ENCODE data around the gene DUSP10.
A peak's percentile ranks its signal among the peaks of the same experiment; 100 is the strongest.

The DUSP10 gene

DNA sequence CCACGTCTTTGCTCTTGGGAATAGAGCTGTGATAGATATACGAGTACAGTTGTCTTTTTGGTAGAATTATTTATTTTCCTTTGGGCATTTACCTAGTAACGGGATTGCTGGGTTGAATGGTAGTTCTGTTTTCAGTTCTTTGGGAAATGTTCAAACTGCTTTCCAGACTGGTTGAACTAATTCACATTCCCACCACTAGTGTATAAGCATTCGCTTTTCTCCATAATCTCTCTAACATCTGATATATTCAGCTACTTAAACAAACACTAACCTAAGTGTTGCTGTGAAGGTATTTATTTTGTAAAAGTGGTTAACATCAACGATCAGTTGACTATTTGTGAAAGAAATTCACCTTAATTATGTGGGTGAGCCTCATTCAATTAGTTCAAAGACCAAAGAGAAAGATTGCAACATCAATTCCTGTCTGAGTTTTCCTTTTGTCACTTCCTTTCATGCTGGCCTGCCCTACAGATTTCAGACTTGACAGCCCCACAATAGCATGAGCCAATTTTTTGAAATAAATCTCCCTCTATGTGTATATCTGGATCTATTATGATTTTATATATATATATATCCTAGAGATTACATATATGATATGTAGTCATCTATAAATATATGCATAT, 26.7 kb upstream of the DUSP10 start:
- H3K4me3 ChIP-seq (ENCODE audit: control insufficient read depth in 1 of 7, extremely low read depth in 1 of 7, insufficient read depth in 4 of 7, low read depth in 2 of 7, low read length in 6 of 7) = no peak overlapping the region
- H3K27me3 ChIP-seq (replicated peaks in 2 of 5; ENCODE audit: control insufficient read depth in 4 of 5, insufficient read depth in 5 of 5, low read length in 4 of 5) = no peaks in the 10 kb centered on the region
- ChIA-PET CTCF (interaction anchor here (1.7 to 3.7 kb wide), 2 partner anchors 10 to 44 kb away, joined by 3 to 14 read pairs; no protein-coding TSS in a partner anchor), POLR2A (no interaction called here)
- H3K4me1 ChIP-seq (ENCODE audit: control extremely low read depth in 1 of 4, control insufficient read depth in 4 of 4, insufficient read depth in 4 of 4, low read length in 3 of 4) = peaks cover 4 to 20% (median 14%) of the 10 kb centered on the region in 4 experiments
- WGBS (ENCODE audit: insufficient coverage) = 90% methylated on average over 2 of the region's 5 CpGs
- H3K36me3 ChIP-seq (ENCODE audit: control insufficient read depth in 4 of 4, insufficient read depth in 4 of 4, low read length in 3 of 4) = no peaks in the 10 kb centered on the region
- no peak overlapping the region for H3K27ac ChIP-seq (ENCODE audit: insufficient read depth in 1 of 2, low read depth in 1 of 2, low read length in 2 of 2, poor library complexity in 1 of 2, severe bottlenecking in 2 of 2)
- peak; percentile 31 to 73 (median 59) for DNase-seq
- H3K9me3 ChIP-seq (ENCODE audit: control extremely low read depth in 1 of 5, control insufficient read depth in 4 of 5, insufficient read depth in 2 of 5, low read depth in 1 of 5, low read length in 4 of 5) = no peaks in the 10 kb centered on the region

DNA sequence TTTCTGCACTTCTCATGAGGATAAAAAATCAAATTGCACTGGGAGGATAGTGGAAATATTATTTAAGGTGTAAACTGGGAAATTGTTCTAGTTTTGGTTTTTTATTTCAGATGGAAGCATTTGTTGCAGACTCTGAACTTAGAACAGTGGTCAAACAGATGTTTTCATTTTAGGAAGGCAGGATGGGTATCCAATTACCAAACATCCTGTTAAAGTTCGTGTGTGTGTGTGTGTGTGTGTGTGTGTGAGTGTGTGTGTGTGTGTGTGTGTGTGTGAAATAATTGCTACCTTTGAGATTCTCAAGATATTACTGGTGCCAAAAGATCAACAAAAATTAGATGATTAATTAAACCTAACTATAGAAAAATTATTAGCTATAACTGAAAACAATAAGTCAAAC, 24.3 kb upstream of the DUSP10 start:
- CTCF ChIA-PET = interaction anchor here (1.0 kb wide), 2 partner anchors 9 to 29 kb away, joined by 3 read pairs; no protein-coding TSS in a partner anchor
- Histone ChIP-seq H3K27ac (ENCODE audit: insufficient read depth in 1 of 2, low read depth in 1 of 2, low read length in 2 of 2, poor library complexity in 1 of 2, severe bottlenecking in 2 of 2) (no peak overlapping the region), H3K9me3 (ENCODE audit: control extremely low read depth in 1 of 5, control insufficient read depth in 4 of 5, insufficient read depth in 2 of 5, low read depth in 1 of 5, low read length in 4 of 5) (no peaks in the 10 kb centered on the region), H3K36me3 (ENCODE audit: control insufficient read depth in 4 of 4, insufficient read depth in 4 of 4, low read length in 3 of 4) (no peaks in the 10 kb centered on the region), H3K4me1 (ENCODE audit: control extremely low read depth in 1 of 4, control insufficient read depth in 4 of 4, insufficient read depth in 4 of 4, low read length in 3 of 4) (peaks cover 7 to 20% (median 16%) of the 10 kb centered on the region in 4 experiments), H3K4me3 (ENCODE audit: control insufficient read depth in 1 of 7, extremely low read depth in 1 of 7, insufficient read depth in 4 of 7, low read depth in 2 of 7, low read length in 6 of 7) (no peak overlapping the region), H3K27me3 (replicated peaks in 2 of 5; ENCODE audit: control insufficient read depth in 4 of 5, insufficient read depth in 5 of 5, low read length in 4 of 5) (no peaks in the 10 kb centered on the region)
- WGBS (ENCODE audit: insufficient coverage) = no CpG with 5 or more reads among the region's 1 CpG
- peak in 2 of 3 donors; percentile 29 to 43 for DNase-seq
- POLR2A ChIA-PET = no interaction called here

DNA sequence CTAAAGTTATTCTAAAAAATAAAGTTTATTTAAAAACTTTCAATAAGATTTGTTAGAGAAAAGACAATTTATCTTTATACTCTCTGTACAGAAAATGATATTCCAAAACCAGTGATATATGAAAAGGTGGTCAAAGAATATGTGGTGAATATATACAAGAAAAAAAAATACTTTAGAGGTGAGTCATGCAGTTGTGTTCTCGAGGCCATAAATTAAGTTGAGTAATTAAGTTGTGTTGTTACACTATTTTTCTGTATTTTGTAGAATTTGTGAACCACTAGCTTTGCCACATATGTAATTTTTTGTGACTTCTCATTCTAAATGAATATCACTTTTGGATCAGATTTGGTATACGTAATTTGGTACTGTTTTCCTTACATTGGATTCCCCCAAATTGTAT, 23.6 kb upstream of the DUSP10 start:
- no CpG with 5 or more reads among the region's 2 CpGs for WGBS (ENCODE audit: insufficient coverage)
- Histone ChIP-seq H3K4me3 (ENCODE audit: control insufficient read depth in 1 of 7, extremely low read depth in 1 of 7, insufficient read depth in 4 of 7, low read depth in 2 of 7, low read length in 6 of 7) (no peak overlapping the region), H3K27ac (ENCODE audit: insufficient read depth in 1 of 2, low read depth in 1 of 2, low read length in 2 of 2, poor library complexity in 1 of 2, severe bottlenecking in 2 of 2) (no peak overlapping the region), H3K36me3 (ENCODE audit: control insufficient read depth in 4 of 4, insufficient read depth in 4 of 4, low read length in 3 of 4) (no peaks in the 10 kb centered on the region), H3K27me3 (replicated peaks in 2 of 5; ENCODE audit: control insufficient read depth in 4 of 5, insufficient read depth in 5 of 5, low read length in 4 of 5) (no peaks in the 10 kb centered on the region), H3K4me1 (ENCODE audit: control extremely low read depth in 1 of 4, control insufficient read depth in 4 of 4, insufficient read depth in 4 of 4, low read length in 3 of 4) (peaks cover 13 to 26% (median 18%) of the 10 kb centered on the region in 4 experiments), H3K9me3 (ENCODE audit: control extremely low read depth in 1 of 5, control insufficient read depth in 4 of 5, insufficient read depth in 2 of 5, low read depth in 1 of 5, low read length in 4 of 5) (no peaks in the 10 kb centered on the region)
- CTCF ChIA-PET = interaction anchor here (1.0 kb wide), 1 partner anchor 8 kb away, joined by 3 read pairs; no protein-coding TSS in a partner anchor
- peak in 2 of 3 donors; percentile 35 to 59 for DNase-seq
- POLR2A ChIA-PET = no interaction called here

DNA sequence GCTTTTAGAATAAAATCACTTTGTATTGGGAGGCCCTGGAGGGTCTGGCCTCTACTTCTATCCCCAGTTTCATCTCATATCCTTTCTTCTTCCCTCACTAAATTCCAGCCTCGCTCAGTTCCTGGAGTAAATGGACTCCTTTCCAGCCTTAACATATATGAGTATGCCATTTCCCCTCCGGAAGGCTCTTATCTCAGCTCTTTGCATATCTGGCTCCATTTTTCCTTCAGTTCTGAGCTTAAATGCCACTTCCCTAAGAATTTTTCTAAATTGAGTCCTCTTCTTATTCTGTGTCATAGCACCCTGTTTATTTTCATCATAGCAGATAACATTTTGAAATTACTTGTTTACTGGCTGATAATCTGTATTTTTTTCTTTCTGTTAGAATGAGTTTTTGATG, 20.2 kb upstream of the DUSP10 start:
- H3K36me3 ChIP-seq (ENCODE audit: control insufficient read depth in 4 of 4, insufficient read depth in 4 of 4, low read length in 3 of 4) = no peaks in the 10 kb centered on the region
- H3K9me3 ChIP-seq (ENCODE audit: control extremely low read depth in 1 of 5, control insufficient read depth in 4 of 5, insufficient read depth in 2 of 5, low read depth in 1 of 5, low read length in 4 of 5) = no peaks in the 10 kb centered on the region
- POLR2A ChIA-PET = no interaction called here
- CTCF ChIA-PET = interaction anchor here (1.5 to 1.6 kb wide), 2 partner anchors 55 to 115 kb away, joined by 3 to 4 read pairs; no protein-coding TSS in a partner anchor
- peaks cover 15 to 35% (median 24%) of the 10 kb centered on the region in 4 experiments for H3K4me1 ChIP-seq (ENCODE audit: control extremely low read depth in 1 of 4, control insufficient read depth in 4 of 4, insufficient read depth in 4 of 4, low read length in 3 of 4)
- no peak overlapping the region for H3K4me3 ChIP-seq (ENCODE audit: control insufficient read depth in 1 of 7, extremely low read depth in 1 of 7, insufficient read depth in 4 of 7, low read depth in 2 of 7, low read length in 6 of 7)
- no peak overlapping the region for H3K27ac ChIP-seq (ENCODE audit: insufficient read depth in 1 of 2, low read depth in 1 of 2, low read length in 2 of 2, poor library complexity in 1 of 2, severe bottlenecking in 2 of 2)
- no peaks in the 10 kb centered on the region for H3K27me3 ChIP-seq (replicated peaks in 2 of 5; ENCODE audit: control insufficient read depth in 4 of 5, insufficient read depth in 5 of 5, low read length in 4 of 5)
- 100% methylated on average over 2 of the region's 2 CpGs for WGBS (ENCODE audit: insufficient coverage)
- no peak for DNase-seq

DNA sequence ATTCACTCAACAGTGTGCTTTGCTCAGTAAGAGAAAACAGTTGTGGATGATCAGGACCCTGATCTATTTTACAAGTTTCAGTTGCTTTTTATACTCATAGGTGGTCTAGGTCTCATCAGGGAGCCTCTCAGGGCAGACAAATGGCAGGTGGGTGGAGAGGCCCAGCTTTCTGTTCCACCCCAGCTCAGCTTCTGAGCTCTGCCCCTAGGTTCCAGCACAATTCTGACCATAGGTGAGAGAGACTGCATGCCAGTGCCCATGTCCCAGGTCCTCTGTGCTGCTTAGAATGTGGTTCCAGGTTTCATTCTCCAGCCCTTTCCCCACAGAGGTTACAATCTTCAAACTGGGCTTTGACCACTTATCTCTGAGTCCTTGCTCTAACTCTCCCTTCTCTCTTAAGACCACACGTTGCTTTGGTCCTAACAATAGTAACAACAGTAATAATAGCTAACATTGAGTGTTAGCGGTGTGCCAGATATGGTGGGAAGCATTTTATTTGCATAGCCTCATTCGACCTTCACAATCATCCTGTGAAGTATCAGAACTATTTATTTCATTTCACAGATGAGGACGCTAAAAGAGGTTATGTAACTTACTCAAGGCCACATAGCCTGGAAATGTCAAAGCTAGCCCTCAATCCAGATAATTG, 19.6 kb upstream of the DUSP10 start:
- H3K4me1 ChIP-seq (ENCODE audit: control extremely low read depth in 1 of 4, control insufficient read depth in 4 of 4, insufficient read depth in 4 of 4, low read length in 3 of 4) = peaks cover 15 to 35% (median 23%) of the 10 kb centered on the region in 4 experiments
- H3K36me3 ChIP-seq (ENCODE audit: control insufficient read depth in 4 of 4, insufficient read depth in 4 of 4, low read length in 3 of 4) = no peaks in the 10 kb centered on the region
- peak overlapping the region in 1 of 2 experiments; percentile 59 for H3K27ac ChIP-seq (ENCODE audit: insufficient read depth in 1 of 2, low read depth in 1 of 2, low read length in 2 of 2, poor library complexity in 1 of 2, severe bottlenecking in 2 of 2)
- CTCF ChIA-PET = interaction anchor here (0.8 to 1.6 kb wide), 4 partner anchors 15 to 221 kb away, joined by 3 to 4 read pairs (median 3); no protein-coding TSS in a partner anchor
- 90% methylated on average over 2 of the region's 4 CpGs for WGBS (ENCODE audit: insufficient coverage)
- H3K9me3 ChIP-seq (ENCODE audit: control extremely low read depth in 1 of 5, control insufficient read depth in 4 of 5, insufficient read depth in 2 of 5, low read depth in 1 of 5, low read length in 4 of 5) = no peaks in the 10 kb centered on the region
- no peaks in the 10 kb centered on the region for H3K27me3 ChIP-seq (replicated peaks in 2 of 5; ENCODE audit: control insufficient read depth in 4 of 5, insufficient read depth in 5 of 5, low read length in 4 of 5)
- no peak overlapping the region for H3K4me3 ChIP-seq (ENCODE audit: control insufficient read depth in 1 of 7, extremely low read depth in 1 of 7, insufficient read depth in 4 of 7, low read depth in 2 of 7, low read length in 6 of 7)
- DNase-seq = no peak
- POLR2A ChIA-PET = no interaction called here

DNA sequence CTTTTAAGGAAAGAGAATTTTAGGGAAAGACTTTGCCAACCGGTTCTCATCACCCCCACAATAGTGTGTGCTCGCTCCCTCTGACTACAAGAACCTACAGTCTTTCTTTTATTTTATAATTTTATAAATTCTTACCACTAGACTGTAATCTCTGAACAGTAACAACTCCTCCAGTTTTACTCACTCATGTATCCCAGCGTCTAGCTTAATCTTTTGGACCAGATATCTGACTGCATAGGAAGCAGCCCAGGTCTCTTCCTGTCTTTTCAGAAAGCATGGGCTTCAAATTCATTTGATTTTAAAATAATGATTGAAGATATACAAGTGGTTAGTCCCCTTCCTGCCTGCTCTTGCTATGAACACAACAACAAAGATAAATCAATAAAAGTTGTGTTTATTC, 19.0 kb upstream of the DUSP10 start:
- Histone ChIP-seq H3K4me3 (ENCODE audit: control insufficient read depth in 1 of 7, extremely low read depth in 1 of 7, insufficient read depth in 4 of 7, low read depth in 2 of 7, low read length in 6 of 7) (no peak overlapping the region), H3K36me3 (ENCODE audit: control insufficient read depth in 4 of 4, insufficient read depth in 4 of 4, low read length in 3 of 4) (no peaks in the 10 kb centered on the region), H3K9me3 (ENCODE audit: control extremely low read depth in 1 of 5, control insufficient read depth in 4 of 5, insufficient read depth in 2 of 5, low read depth in 1 of 5, low read length in 4 of 5) (no peaks in the 10 kb centered on the region), H3K27ac (ENCODE audit: insufficient read depth in 1 of 2, low read depth in 1 of 2, low read length in 2 of 2, poor library complexity in 1 of 2, severe bottlenecking in 2 of 2) (peak overlapping the region in 1 of 2 experiments; percentile 59), H3K27me3 (replicated peaks in 2 of 5; ENCODE audit: control insufficient read depth in 4 of 5, insufficient read depth in 5 of 5, low read length in 4 of 5) (no peaks in the 10 kb centered on the region), H3K4me1 (ENCODE audit: control extremely low read depth in 1 of 4, control insufficient read depth in 4 of 4, insufficient read depth in 4 of 4, low read length in 3 of 4) (peaks cover 12 to 32% (median 20%) of the 10 kb centered on the region in 4 experiments)
- ChIA-PET CTCF (interaction anchor here (0.8 to 2.9 kb wide), 7 partner anchors 16 to 694 kb away, joined by 3 to 6 read pairs (median 3); no protein-coding TSS in a partner anchor), POLR2A (no interaction called here)
- peak in 2 of 3 donors; percentile 56 to 78 for DNase-seq
- no CpG with 5 or more reads among the region's 3 CpGs for WGBS (ENCODE audit: insufficient coverage)

DNA sequence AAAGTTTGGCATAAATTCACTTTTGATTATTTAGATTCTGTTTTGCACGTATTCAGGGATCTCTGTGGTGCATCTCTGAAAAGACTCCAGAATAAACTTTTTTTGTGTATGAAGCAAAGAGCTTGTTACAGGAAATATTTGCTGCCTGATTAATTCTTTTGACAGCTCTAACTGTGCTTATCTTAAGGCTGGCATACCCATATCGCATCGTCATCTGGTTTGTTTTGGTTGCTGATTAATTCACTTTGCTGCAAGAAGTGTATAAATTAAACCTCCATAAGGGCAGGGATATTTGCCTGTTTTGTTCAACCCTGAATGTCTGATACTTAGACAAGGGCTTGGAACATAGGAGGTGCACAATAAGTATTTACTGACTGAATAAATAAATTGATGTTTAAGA, 17.5 kb upstream of the DUSP10 start:
- CTCF ChIA-PET = interaction anchor here (1.1 to 2.9 kb wide), 5 partner anchors 10 to 695 kb away, joined by 3 to 6 read pairs (median 4); no protein-coding TSS in a partner anchor
- peak; percentile 72 to 93 (median 88) for DNase-seq
- Histone ChIP-seq H3K4me1 (ENCODE audit: control extremely low read depth in 1 of 4, control insufficient read depth in 4 of 4, insufficient read depth in 4 of 4, low read length in 3 of 4) (peaks cover 9 to 36% (median 19%) of the 10 kb centered on the region in 4 experiments), H3K4me3 (ENCODE audit: control insufficient read depth in 1 of 7, extremely low read depth in 1 of 7, insufficient read depth in 4 of 7, low read depth in 2 of 7, low read length in 6 of 7) (peak overlapping the region in 1 of 7 experiments; percentile 32), H3K27ac (ENCODE audit: insufficient read depth in 1 of 2, low read depth in 1 of 2, low read length in 2 of 2, poor library complexity in 1 of 2, severe bottlenecking in 2 of 2) (no peak overlapping the region), H3K9me3 (ENCODE audit: control extremely low read depth in 1 of 5, control insufficient read depth in 4 of 5, insufficient read depth in 2 of 5, low read depth in 1 of 5, low read length in 4 of 5) (no peaks in the 10 kb centered on the region), H3K36me3 (ENCODE audit: control insufficient read depth in 4 of 4, insufficient read depth in 4 of 4, low read length in 3 of 4) (no peaks in the 10 kb centered on the region), H3K27me3 (replicated peaks in 2 of 5; ENCODE audit: control insufficient read depth in 4 of 5, insufficient read depth in 5 of 5, low read length in 4 of 5) (no peaks in the 10 kb centered on the region)
- POLR2A ChIA-PET = interaction anchor here (1.0 kb wide), 1 partner anchor 50 kb away, joined by 3 read pairs; no protein-coding TSS in a partner anchor
- 0% methylated on average over 1 of the region's 3 CpGs for WGBS (ENCODE audit: insufficient coverage)
